Ascending aorta (tissue), 2 donors: ENCODE results near the gene MAML2. TPM values are rescaled to one million over a fixed set of nuclear protein-coding genes. Genes with fewer than 3 reads are reported as not detected.

Experiments used
- DNase-seq, 2 donors: peaks; one replicate each; pipeline ENCODE4 v3.0.0-alpha.2; 2019; ENCODE audit warnings: low spot score in 2 of 2
- H3K27ac ChIP-seq, 2 donors: fragments of 200-600 bp; sonication (generic); one replicate each; pipeline ENCODE4 v1.5.1; 2016 to 2017; ENCODE audit warnings: mild to moderate bottlenecking in 1 of 2
- H3K27me3 ChIP-seq: fragments of 200-600 bp; sonication (generic); one replicate; pipeline ENCODE4 v1.5.1; 2017
- H3K36me3 ChIP-seq, 2 donors: fragments of 200-600 bp; sonication (generic); one replicate each; pipeline ENCODE4 v1.5.1; 2016
- H3K4me1 ChIP-seq, 2 donors: fragments of 200-600 bp; sonication (generic); one replicate each; pipeline ENCODE4 v1.5.1; 2016 to 2017; ENCODE audit warnings: mild to moderate bottlenecking in 1 of 2
- H3K4me3 ChIP-seq, 2 donors: fragments of 200-600 bp; sonication (generic); one replicate each; pipeline ENCODE4 v1.5.1; 2016 to 2017; ENCODE audit warnings: mild to moderate bottlenecking in 1 of 2
- H3K9me3 ChIP-seq, 2 donors: fragments of 200-600 bp; sonication (generic); one replicate each; pipeline ENCODE4 v1.5.1; 2016
- intact Hi-C: fragments of 100-400 bp; cut with DNase I; formaldehyde crosslinking; loops from one replicate; pipeline ENCODE4 v1.15.1; 2023
- total RNA-seq: library from RNA; depleted of rRNA; stranded (reverse); fragments of >200 nt; gene quantifications from one replicate; pipeline ENCODE4 v1.1.0, GENCODE V29; 2016
- TF ChIP-seq, protein P1 (sequence below), 3 experiments: fragments of 200-600 bp in 2 of 3; fragments of 450-650 bp in 1 of 3; sonication (generic) in 2 of 3; IDR thresholded peaks; one replicate each; pipeline ENCODE4 v1.5.1; 2016 to 2019; ENCODE audit warnings: antibody characterized with exemption in 3 of 3, mild to moderate bottlenecking in 1 of 3, moderate library complexity in 1 of 3

MAML2 gene
- total RNA-seq, 1 donor from 2014 or later: 13.2 TPM

DNA sequence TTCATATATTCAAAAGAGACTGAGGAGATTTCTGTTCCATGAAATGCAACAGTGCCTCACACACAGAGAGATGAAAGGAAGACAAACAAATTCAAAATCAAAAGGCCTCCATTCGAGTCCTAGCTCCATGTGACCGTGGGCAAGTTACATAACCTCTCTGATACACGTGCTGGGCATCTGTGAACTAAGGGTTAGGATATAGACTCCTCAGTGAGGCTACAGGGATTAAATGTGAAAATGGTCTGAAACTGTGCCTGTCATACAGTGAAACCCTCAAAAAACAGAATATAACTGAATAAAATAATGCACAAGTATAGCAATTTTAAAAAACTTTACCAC lies 307.3 kb downstream of the MAML2 start:
- TF ChIP-seq, protein P1, sequence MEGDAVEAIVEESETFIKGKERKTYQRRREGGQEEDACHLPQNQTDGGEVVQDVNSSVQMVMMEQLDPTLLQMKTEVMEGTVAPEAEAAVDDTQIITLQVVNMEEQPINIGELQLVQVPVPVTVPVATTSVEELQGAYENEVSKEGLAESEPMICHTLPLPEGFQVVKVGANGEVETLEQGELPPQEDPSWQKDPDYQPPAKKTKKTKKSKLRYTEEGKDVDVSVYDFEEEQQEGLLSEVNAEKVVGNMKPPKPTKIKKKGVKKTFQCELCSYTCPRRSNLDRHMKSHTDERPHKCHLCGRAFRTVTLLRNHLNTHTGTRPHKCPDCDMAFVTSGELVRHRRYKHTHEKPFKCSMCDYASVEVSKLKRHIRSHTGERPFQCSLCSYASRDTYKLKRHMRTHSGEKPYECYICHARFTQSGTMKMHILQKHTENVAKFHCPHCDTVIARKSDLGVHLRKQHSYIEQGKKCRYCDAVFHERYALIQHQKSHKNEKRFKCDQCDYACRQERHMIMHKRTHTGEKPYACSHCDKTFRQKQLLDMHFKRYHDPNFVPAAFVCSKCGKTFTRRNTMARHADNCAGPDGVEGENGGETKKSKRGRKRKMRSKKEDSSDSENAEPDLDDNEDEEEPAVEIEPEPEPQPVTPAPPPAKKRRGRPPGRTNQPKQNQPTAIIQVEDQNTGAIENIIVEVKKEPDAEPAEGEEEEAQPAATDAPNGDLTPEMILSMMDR (IDR thresholded peaks at IDR 0.05): no peak
- Histone ChIP-seq H3K27me3 (no peaks in the 10 kb centered on the region), H3K4me1 (no peaks in the 10 kb centered on the region), H3K9me3 (no peaks in the 10 kb centered on the region), H3K36me3 (no peaks in the 10 kb centered on the region), H3K4me3 (no peak overlapping the region), H3K27ac (no peak overlapping the region)
- no peak for DNase-seq
- intact Hi-C loops: no loop called here

GRCh38 chr11:96035031-96035739 lies 307.8 kb downstream of the MAML2 start:
- no peak overlapping the region for H3K27ac ChIP-seq
- no peaks in the 10 kb centered on the region for H3K4me1 ChIP-seq
- TF ChIP-seq, protein P1 (IDR thresholded peaks at IDR 0.05): no peak
- H3K4me3 ChIP-seq: no peak overlapping the region
- no peak for DNase-seq
- no peaks in the 10 kb centered on the region for H3K27me3 ChIP-seq
- H3K36me3 ChIP-seq: no peaks in the 10 kb centered on the region
- intact Hi-C loops: no loop called here
- no peaks in the 10 kb centered on the region for H3K9me3 ChIP-seq

- DNase-seq: no peak
- TF ChIP-seq, protein P1 (IDR thresholded peaks at IDR 0.05): no peak
- no peaks in the 10 kb centered on the region for H3K27me3 ChIP-seq
- no peaks in the 10 kb centered on the region for H3K36me3 ChIP-seq
- H3K9me3 ChIP-seq: no peaks in the 10 kb centered on the region
- intact Hi-C loops: no loop called here
- no peak overlapping the region for H3K4me3 ChIP-seq
- no peak overlapping the region for H3K27ac ChIP-seq
- no peaks in the 10 kb centered on the region for H3K4me1 ChIP-seq
Observed at GRCh38 chr11:96033599-96033998, 309.4 kb downstream of the MAML2 start.

DNA sequence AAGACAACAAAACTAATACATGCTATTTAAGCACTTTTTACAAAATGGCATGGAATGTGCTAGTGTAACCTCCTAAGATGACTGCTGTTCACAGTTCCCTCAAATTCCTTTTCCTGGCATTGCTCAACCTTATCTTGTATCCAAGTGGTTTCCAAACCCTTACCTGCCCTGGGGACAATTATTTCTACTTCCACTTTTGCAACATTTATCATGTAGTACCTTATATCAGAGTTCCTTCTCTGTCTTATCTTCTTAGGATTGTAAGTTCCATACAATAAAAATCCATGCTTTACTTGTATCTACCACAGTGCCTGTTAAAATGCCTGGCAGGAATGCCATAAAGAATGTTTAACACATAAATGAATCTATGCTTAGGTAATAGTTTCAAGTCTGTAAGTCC lies 309.9 kb downstream of the MAML2 start:
- intact Hi-C loops: no loop called here
- Histone ChIP-seq H3K27me3 (no peaks in the 10 kb centered on the region), H3K9me3 (no peaks in the 10 kb centered on the region), H3K4me3 (no peak overlapping the region), H3K4me1 (no peaks in the 10 kb centered on the region), H3K36me3 (no peaks in the 10 kb centered on the region), H3K27ac (no peak overlapping the region)
- DNase-seq: no peak
- TF ChIP-seq, protein P1 (IDR thresholded peaks at IDR 0.05): no peak

GRCh38 chr11:96028746-96029145 lies 314.2 kb downstream of the MAML2 start:
- no peaks in the 10 kb centered on the region for H3K36me3 ChIP-seq
- no peak overlapping the region for H3K27ac ChIP-seq
- no peaks in the 10 kb centered on the region for H3K4me1 ChIP-seq
- no peak overlapping the region for H3K4me3 ChIP-seq
- H3K27me3 ChIP-seq: no peaks in the 10 kb centered on the region
- no peak for DNase-seq
- intact Hi-C loops: no loop called here
- TF ChIP-seq, protein P1 (IDR thresholded peaks at IDR 0.05): no peak
- no peaks in the 10 kb centered on the region for H3K9me3 ChIP-seq

DNA sequence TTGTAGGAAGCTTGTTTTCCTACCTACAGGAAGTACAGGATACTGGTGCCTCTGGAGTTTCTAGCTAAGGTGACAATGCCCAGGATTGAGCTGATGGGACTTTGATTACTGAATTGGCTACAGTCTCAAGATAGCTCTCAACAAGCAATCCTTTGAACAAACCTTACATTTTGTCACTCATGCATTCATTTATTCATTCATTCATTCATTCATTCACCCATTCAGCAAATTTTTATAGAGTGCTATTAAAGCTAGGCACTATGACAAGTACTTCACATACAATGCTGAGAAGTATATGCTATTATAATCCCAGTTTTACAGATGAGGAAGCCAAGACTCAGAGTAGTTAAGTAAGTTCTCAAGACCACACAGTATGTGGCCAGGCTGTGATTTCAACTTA lies 316.0 kb downstream of the MAML2 start:
- H3K36me3 ChIP-seq: no peaks in the 10 kb centered on the region
- no peaks in the 10 kb centered on the region for H3K9me3 ChIP-seq
- no peak overlapping the region for H3K27ac ChIP-seq
- no peak for DNase-seq
- H3K4me3 ChIP-seq: no peak overlapping the region
- intact Hi-C loops: no loop called here
- no peaks in the 10 kb centered on the region for H3K27me3 ChIP-seq
- TF ChIP-seq, protein P1 (IDR thresholded peaks at IDR 0.05): no peak
- no peaks in the 10 kb centered on the region for H3K4me1 ChIP-seq
